ENCODE measurements around the gene RANGAP1.

DNA sequence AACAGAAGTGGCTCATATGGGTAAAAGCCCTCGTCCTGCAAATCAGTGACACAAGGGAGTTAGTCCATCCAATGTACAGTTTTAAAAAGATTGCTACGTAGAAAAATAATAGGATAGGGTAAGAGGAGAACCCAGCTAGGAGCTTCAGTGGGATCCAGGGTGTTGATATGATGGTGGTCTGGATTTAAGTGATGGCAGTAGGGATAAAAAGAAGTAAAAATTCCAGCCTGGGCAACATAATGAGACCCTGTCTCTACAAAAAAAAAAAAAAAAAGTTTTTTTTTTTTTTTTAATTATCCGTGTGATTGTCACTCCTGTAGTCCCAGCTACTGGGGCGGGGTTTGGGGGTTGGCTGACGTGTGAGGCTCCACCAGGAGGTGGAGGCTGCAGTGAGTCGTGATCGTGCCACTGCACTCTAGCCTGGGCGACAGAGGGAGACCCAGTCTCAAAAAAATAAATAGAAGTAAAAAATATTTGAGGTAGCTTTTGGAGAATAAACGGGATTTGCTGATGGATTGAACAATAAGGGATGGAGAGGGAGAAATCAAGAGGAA, 87.9 kb downstream of the RANGAP1 start:
- TF ChIP-seq, protein P1, sequence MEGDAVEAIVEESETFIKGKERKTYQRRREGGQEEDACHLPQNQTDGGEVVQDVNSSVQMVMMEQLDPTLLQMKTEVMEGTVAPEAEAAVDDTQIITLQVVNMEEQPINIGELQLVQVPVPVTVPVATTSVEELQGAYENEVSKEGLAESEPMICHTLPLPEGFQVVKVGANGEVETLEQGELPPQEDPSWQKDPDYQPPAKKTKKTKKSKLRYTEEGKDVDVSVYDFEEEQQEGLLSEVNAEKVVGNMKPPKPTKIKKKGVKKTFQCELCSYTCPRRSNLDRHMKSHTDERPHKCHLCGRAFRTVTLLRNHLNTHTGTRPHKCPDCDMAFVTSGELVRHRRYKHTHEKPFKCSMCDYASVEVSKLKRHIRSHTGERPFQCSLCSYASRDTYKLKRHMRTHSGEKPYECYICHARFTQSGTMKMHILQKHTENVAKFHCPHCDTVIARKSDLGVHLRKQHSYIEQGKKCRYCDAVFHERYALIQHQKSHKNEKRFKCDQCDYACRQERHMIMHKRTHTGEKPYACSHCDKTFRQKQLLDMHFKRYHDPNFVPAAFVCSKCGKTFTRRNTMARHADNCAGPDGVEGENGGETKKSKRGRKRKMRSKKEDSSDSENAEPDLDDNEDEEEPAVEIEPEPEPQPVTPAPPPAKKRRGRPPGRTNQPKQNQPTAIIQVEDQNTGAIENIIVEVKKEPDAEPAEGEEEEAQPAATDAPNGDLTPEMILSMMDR (IDR thresholded peaks at IDR 0.05), result no peak
- TF ChIP-seq POLR2A (IDR thresholded peaks at IDR 0.05), result no peak

Data from thyroid gland (tissue), 4 donors.